ENCODE measurements around the gene REM1.
"Not testable (repeated sequence)": the region's sequence is repeated elsewhere in the genome, so short reads cannot be mapped to it uniquely, and the experiment has no call there.

REM1 gene

DNA sequence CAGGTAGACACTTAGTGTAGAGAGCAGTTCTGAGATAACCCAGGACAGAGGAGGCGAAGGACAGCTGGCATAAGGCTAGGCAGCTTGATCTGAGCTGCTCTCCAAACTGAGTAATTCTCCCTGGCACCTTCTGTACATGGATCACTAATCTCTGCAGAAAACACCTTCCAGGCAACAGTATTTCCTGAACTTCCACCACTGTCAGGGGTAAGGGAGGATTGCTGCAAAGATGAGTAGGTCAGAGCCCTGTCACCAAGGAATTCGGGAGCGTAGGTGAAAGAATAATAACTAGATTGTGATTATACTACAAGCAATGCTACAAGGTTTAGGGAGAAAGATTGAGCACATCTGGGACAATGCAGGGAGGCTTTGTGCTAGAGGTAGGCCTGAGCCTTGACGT lies 41.1 kb downstream of the REM1 start:
- no peaks in the 10 kb centered on the region for H3K27me3 ChIP-seq (ENCODE audit: control insufficient read depth, low read length)
- H3K36me3 ChIP-seq (ENCODE audit: control insufficient read depth, low read length), result peaks cover 51% of the 10 kb centered on the region
- H3K4me1 ChIP-seq (ENCODE audit: control insufficient read depth, low read length), result peaks cover 26% of the 10 kb centered on the region
- H3K4me3 ChIP-seq (ENCODE audit: low read length), result peak overlapping the region; percentile 96
- H4K20me1 ChIP-seq (ENCODE audit: control insufficient read depth, insufficient read depth, low read depth, low read length), result 0 out of 2 replicates have a peak, but pooled peaks cover 3% of the 10 kb centered on the region
- H3F3A ChIP-seq (ENCODE audit: control insufficient read depth, insufficient read depth), result no peaks in the 10 kb centered on the region
- H3K4me2 ChIP-seq (ENCODE audit: low read length), result peak overlapping the region; percentile 85
- TF ChIP-seq, protein P1, sequence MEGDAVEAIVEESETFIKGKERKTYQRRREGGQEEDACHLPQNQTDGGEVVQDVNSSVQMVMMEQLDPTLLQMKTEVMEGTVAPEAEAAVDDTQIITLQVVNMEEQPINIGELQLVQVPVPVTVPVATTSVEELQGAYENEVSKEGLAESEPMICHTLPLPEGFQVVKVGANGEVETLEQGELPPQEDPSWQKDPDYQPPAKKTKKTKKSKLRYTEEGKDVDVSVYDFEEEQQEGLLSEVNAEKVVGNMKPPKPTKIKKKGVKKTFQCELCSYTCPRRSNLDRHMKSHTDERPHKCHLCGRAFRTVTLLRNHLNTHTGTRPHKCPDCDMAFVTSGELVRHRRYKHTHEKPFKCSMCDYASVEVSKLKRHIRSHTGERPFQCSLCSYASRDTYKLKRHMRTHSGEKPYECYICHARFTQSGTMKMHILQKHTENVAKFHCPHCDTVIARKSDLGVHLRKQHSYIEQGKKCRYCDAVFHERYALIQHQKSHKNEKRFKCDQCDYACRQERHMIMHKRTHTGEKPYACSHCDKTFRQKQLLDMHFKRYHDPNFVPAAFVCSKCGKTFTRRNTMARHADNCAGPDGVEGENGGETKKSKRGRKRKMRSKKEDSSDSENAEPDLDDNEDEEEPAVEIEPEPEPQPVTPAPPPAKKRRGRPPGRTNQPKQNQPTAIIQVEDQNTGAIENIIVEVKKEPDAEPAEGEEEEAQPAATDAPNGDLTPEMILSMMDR (IDR thresholded peaks at IDR 0.05; ENCODE audit: low read depth, low read length, poor library complexity, severe bottlenecking), result no peak
- TF ChIP-seq EZH2phosphoT487 (IDR thresholded peaks at IDR 0.05; ENCODE audit: borderline replicate concordance, low read length), result no peak
- no peak overlapping the region for H3K27ac ChIP-seq (ENCODE audit: low read depth, low read length)
- no peaks in the 10 kb centered on the region for H3K9me3 ChIP-seq (ENCODE audit: control insufficient read depth, insufficient read depth, low read length)
- H3K79me2 ChIP-seq (ENCODE audit: control insufficient read depth, low read length), result peaks cover 68% of the 10 kb centered on the region
- no peaks in the 10 kb centered on the region for H3K9me2 ChIP-seq (replicated peaks; ENCODE audit: control insufficient read depth, low read length)

DNA sequence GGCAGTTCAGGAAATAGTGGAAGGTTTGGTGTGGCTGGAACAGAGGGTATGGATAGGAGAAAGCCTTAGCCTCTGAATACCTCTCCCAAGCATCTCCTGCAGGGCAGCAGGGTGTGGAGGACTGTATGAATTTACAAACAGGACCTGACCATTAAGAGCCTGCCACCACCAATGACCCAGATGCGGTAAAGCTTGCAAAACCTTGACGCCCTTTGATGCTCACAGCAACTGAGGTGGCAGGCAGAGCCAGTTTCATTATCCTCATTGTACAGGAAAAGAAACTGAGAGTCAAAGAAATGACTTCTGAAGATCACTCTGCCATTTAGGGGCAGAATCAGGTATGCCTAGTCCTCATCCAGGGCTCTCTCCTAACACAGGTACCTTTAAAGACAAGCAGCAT lies 41.6 kb downstream of the REM1 start:
- Histone ChIP-seq H3K4me1 (ENCODE audit: control insufficient read depth, low read length) (peaks cover 26% of the 10 kb centered on the region), H3K4me3 (ENCODE audit: low read length) (no peak overlapping the region), H3K27me3 (ENCODE audit: control insufficient read depth, low read length) (no peaks in the 10 kb centered on the region), H3K27ac (ENCODE audit: low read depth, low read length) (no peak overlapping the region), H4K20me1 (ENCODE audit: control insufficient read depth, insufficient read depth, low read depth, low read length) (0 out of 2 replicates have a peak, but pooled peaks cover 3% of the 10 kb centered on the region), H3K79me2 (ENCODE audit: control insufficient read depth, low read length) (peaks cover 73% of the 10 kb centered on the region), H3K9me2 (replicated peaks; ENCODE audit: control insufficient read depth, low read length) (no peaks in the 10 kb centered on the region), H3K9me3 (ENCODE audit: control insufficient read depth, insufficient read depth, low read length) (no peaks in the 10 kb centered on the region), H3K4me2 (ENCODE audit: low read length) (peak overlapping the region; percentile 85), H3F3A (ENCODE audit: control insufficient read depth, insufficient read depth) (no peaks in the 10 kb centered on the region), H3K36me3 (ENCODE audit: control insufficient read depth, low read length) (peaks cover 52% of the 10 kb centered on the region)
- no peak for TF ChIP-seq EZH2phosphoT487 (IDR thresholded peaks at IDR 0.05; ENCODE audit: borderline replicate concordance, low read length)

DNA sequence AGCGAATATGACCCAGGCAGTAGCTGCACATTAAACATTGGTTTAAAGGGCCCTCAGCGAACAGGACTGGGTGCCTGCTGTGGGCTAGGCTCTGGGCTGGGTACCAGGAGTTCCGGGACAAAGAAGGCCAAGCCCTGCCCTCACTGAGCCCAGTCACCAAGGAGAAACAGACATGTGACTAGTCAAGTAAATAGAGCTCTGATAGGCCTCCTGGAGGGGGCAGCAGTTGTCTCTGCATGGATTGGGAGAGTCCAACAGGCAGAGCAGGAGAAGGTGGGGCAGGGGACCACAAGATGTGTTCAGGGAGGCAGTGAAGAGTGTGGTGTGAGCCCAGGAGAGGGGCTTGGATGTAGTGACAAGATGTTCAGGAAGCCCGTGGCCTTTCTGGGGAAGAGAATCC lies 42.3 kb downstream of the REM1 start:
- Histone ChIP-seq H3F3A (ENCODE audit: control insufficient read depth, insufficient read depth) (no peaks in the 10 kb centered on the region), H3K9me3 (ENCODE audit: control insufficient read depth, insufficient read depth, low read length) (no peaks in the 10 kb centered on the region), H3K79me2 (ENCODE audit: control insufficient read depth, low read length) (peaks cover 79% of the 10 kb centered on the region), H3K4me1 (ENCODE audit: control insufficient read depth, low read length) (peaks cover 26% of the 10 kb centered on the region), H3K4me3 (ENCODE audit: low read length) (no peak overlapping the region), H3K9me2 (replicated peaks; ENCODE audit: control insufficient read depth, low read length) (no peaks in the 10 kb centered on the region), H3K36me3 (ENCODE audit: control insufficient read depth, low read length) (peaks cover 55% of the 10 kb centered on the region), H3K27ac (ENCODE audit: low read depth, low read length) (no peak overlapping the region), H3K4me2 (ENCODE audit: low read length) (peak overlapping the region; percentile 85; the same call in 1 of the 2 replicates), H3K27me3 (ENCODE audit: control insufficient read depth, low read length) (no peaks in the 10 kb centered on the region), H4K20me1 (ENCODE audit: control insufficient read depth, insufficient read depth, low read depth, low read length) (0 out of 2 replicates have a peak, but pooled peaks cover 3% of the 10 kb centered on the region)
- TF ChIP-seq, protein P1 (IDR thresholded peaks at IDR 0.05; ENCODE audit: low read depth, low read length, poor library complexity, severe bottlenecking), result peak; percentile 37
- TF ChIP-seq EZH2phosphoT487 (IDR thresholded peaks at IDR 0.05; ENCODE audit: borderline replicate concordance, low read length), result no peak

DNA sequence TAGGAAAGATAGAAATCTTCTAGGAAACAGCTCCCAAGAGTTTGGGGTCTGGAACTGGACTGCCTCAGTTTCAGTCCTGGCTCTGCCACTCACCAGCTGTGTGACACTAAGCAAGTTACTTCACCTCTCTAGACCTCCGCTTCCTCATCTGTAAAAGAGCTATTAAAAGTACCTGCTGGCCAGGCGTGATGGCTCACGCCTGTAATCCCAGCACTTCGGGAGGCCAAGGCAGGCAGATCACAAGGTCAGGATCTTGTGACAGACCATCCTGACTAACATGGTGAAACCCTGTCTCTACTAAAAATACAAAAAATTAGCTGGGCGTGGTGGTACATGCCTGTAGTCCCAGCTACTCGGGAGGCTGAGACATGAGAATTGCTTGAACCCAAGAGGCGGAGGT lies 46.2 kb downstream of the REM1 start:
- peaks cover 87% of the 10 kb centered on the region for H3K79me2 ChIP-seq (ENCODE audit: control insufficient read depth, low read length)
- not testable (repeated sequence) for H3F3A ChIP-seq (ENCODE audit: control insufficient read depth, insufficient read depth); H3K4me2 ChIP-seq (ENCODE audit: low read length); H3K27me3 ChIP-seq (ENCODE audit: control insufficient read depth, low read length); H3K9me3 ChIP-seq (ENCODE audit: control insufficient read depth, insufficient read depth, low read length); H3K27ac ChIP-seq (ENCODE audit: low read depth, low read length); H3K4me3 ChIP-seq (ENCODE audit: low read length); H4K20me1 ChIP-seq (ENCODE audit: control insufficient read depth, insufficient read depth, low read depth, low read length); H3K9me2 ChIP-seq (replicated peaks; ENCODE audit: control insufficient read depth, low read length)
- peaks cover 51% of the 10 kb centered on the region for H3K36me3 ChIP-seq (ENCODE audit: control insufficient read depth, low read length)
- H3K4me1 ChIP-seq (ENCODE audit: control insufficient read depth, low read length), result peaks cover 11% of the 10 kb centered on the region

All from DOHH2 (cell line).